ENCODE measurements around the gene GBGT1. TPM values are rescaled to one million over a fixed set of nuclear protein-coding genes. Genes with fewer than 3 reads are reported as not detected.

Gene GBGT1
- polyA plus RNA-seq, 1 of the 3 experiments (the other 2 are of a cell fraction), result 0.51 TPM

DNA sequence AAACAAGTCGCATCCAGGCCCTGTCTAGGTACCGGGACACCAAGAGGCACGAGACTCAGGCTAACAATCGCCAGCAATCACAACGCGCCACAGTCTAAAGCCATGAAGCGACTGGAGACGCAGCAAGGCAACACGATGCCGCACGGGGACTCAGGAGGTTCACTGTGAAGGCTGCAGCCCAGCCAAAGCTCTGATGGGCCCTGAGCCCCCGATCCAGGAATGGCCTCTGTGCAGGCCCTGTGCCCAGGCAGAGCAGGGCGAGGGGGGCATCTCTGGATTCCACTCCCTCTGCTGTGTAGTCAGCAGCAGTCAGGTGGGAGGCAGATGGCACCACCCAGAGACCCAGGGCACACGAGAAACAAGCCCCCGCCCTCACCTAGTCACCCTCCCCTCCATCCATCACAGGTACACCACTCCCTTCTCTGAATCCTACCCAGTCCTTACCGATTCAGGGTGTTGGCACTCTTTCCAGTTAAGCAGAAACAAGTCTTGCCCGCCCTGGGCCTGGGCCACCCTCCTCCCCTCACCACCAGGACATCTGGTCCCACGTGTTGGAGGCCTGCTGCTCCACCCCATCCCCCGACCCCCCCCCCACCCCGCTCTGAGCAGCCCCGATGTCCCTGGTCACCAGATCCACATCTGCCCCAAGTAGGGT is 43.7 kb downstream of the GBGT1 start:
- Histone ChIP-seq H3K4me1 (ENCODE audit: control insufficient read depth in 1 of 2, insufficient read depth in 2 of 2, low read depth in 1 of 2, low read length in 1 of 2) (peaks cover 14 to 72% of the 10 kb centered on the region in 2 experiments), H3K4me3 (ENCODE audit: low read depth in 2 of 2, low read length in 1 of 2) (peak overlapping the region; percentile 71 to 79), H3K27ac (ENCODE audit: low read depth in 2 of 2, low read length in 1 of 2) (peak overlapping the region in 1 of 2 experiments; percentile 99; a peak in 3 of 4 replicates), H3K27me3 (ENCODE audit: insufficient read depth) (no peaks in the 10 kb centered on the region), H3F3A (replicated peaks; ENCODE audit: insufficient read depth) (peaks cover 19% of the 10 kb centered on the region), H3K4me2 (peak overlapping the region; percentile 98), H3K36me3 (replicated peaks in 1 of 2; ENCODE audit: control insufficient read depth in 1 of 2, insufficient read depth in 2 of 2, low read length in 1 of 2) (peaks cover 0 to 5% of the 10 kb centered on the region in 2 experiments), H2AFZ (ENCODE audit: low read depth) (no peak overlapping the region), H3K79me2 (ENCODE audit: insufficient read depth) (peaks cover 26% of the 10 kb centered on the region), H3K9me2 (no peaks in the 10 kb centered on the region), H4K20me1 (ENCODE audit: insufficient read depth) (peaks cover 49% of the 10 kb centered on the region), H3K9me3 (no peaks in the 10 kb centered on the region), H3K9ac (peak overlapping the region; percentile 71; the same call in 1 of the 2 replicates)
- CTCF ChIA-PET, result interaction anchor here (1.5 to 30.3 kb wide), 6 partner anchors 10 to 98 kb away, joined by 5 to 810 read pairs (median 41); no protein-coding TSS in a partner anchor
- TF ChIP-seq FOXM1 (IDR thresholded peaks at IDR 0.05; ENCODE audit: low read depth) (no peak), REST (IDR thresholded peaks at IDR 0.05; ENCODE audit: low read depth, low read length) (no peak), EZH2phosphoT487 (IDR thresholded peaks at IDR 0.05; ENCODE audit: borderline replicate concordance, low read depth) (no peak), MAX (IDR thresholded peaks at IDR 0.05; ENCODE audit: low read depth) (peak; percentile 24), ELF1 (IDR thresholded peaks at IDR 0.05) (no peak), MXI1 (IDR thresholded peaks at IDR 0.05; ENCODE audit: low read depth, low read length) (no peak), EP300 (IDR thresholded peaks at IDR 0.05; ENCODE audit: borderline replicate concordance in 1 of 2, low read depth in 1 of 2, low read length in 1 of 2) (no peak)
- TF ChIP-seq, protein P1, sequence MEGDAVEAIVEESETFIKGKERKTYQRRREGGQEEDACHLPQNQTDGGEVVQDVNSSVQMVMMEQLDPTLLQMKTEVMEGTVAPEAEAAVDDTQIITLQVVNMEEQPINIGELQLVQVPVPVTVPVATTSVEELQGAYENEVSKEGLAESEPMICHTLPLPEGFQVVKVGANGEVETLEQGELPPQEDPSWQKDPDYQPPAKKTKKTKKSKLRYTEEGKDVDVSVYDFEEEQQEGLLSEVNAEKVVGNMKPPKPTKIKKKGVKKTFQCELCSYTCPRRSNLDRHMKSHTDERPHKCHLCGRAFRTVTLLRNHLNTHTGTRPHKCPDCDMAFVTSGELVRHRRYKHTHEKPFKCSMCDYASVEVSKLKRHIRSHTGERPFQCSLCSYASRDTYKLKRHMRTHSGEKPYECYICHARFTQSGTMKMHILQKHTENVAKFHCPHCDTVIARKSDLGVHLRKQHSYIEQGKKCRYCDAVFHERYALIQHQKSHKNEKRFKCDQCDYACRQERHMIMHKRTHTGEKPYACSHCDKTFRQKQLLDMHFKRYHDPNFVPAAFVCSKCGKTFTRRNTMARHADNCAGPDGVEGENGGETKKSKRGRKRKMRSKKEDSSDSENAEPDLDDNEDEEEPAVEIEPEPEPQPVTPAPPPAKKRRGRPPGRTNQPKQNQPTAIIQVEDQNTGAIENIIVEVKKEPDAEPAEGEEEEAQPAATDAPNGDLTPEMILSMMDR (IDR thresholded peaks at IDR 0.05), result no peak
- peak; percentile 77 for DNase-seq
- WGBS (ENCODE audit: low lambda C conversion rate), result 23% methylated on average over 9 of the region's 21 CpGs
- POLR2A ChIA-PET, result interaction anchor here (1.3 to 4.6 kb wide), 7 partner anchors 13 to 89 kb away, joined by 4 to 51 read pairs (median 9); partner anchors contain the start of gene GTF3C5
